Type B pancreatic cell (in vitro differentiated cells): Measurements from ENCODE around the gene VAV2. TPM values are rescaled to one million over a fixed set of nuclear protein-coding genes. Genes with fewer than 3 reads are reported as not detected.

Experiments
- DNase-seq: peaks from one replicate; pipeline ENCODE4 v3.0.0; 2021; ENCODE audit warnings: mixed read lengths; ENCODE audit not compliant: unreplicated experiment; ENCODE audit errors: extremely low spot score
- H3K27ac Mint-ChIP-seq: 2 replicates; pipeline ENCODE4 v1.8.0; 2021; ENCODE audit warnings: mild to moderate bottlenecking, mixed read lengths
- H3K27me3 Mint-ChIP-seq: 2 replicates; pipeline ENCODE4 v1.8.0; 2021; ENCODE audit warnings: mixed read lengths
- H3K36me3 Mint-ChIP-seq: 2 replicates; pipeline ENCODE4 v1.8.0; 2021; ENCODE audit warnings: mixed read lengths
- H3K4me1 Mint-ChIP-seq: one replicate; pipeline ENCODE4 v1.8.0; 2021; ENCODE audit warnings: mixed read lengths; ENCODE audit not compliant: unreplicated experiment
- H3K4me3 Mint-ChIP-seq: 2 replicates; pipeline ENCODE4 v1.8.0; 2021; ENCODE audit warnings: mild to moderate bottlenecking, mixed read lengths
- H3K9me3 Mint-ChIP-seq: 2 replicates; pipeline ENCODE4 v1.8.0; 2021; ENCODE audit warnings: mixed read lengths
- total RNA-seq: library from RNA; stranded (reverse); gene quantifications from 2 replicates; pipeline ENCODE4 v1.2.1, GENCODE V29; 2021; ENCODE audit warnings: low replicate concordance
- TF ChIP-seq, protein P1 (sequence below): fragments of 200-600 bp; sonication (generic); conservative IDR thresholded peaks from 2 replicates; pipeline ENCODE4 v1.5.0; 2021; ENCODE audit warnings: antibody characterized with exemption, mild to moderate bottlenecking

The VAV2 gene
- total RNA-seq, 1 donor from 2014 or later: 39.4 TPM

DNA sequence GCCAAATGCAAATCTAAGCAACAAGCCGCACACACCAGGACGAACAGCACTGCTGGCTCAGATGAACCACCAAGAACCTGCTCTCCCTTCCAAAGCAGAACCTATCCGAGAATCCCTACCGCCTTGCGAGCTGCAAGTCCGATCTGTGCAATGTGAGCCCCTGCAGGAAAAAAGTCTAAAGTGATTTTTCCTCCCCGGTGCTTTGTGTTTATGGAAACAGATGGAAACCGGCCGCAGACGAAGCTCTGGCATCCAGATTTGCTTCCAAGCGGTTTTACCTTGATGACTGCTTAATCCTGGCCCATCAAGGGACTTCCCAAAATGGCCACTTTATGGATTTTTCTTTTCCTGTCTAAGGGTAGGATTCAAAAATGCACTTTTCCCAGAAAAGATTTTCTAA, 112.5 kb downstream of the VAV2 start:
- Mint-ChIP-seq H3K27ac (peak overlapping the region; percentile 67), H3K36me3 (no peaks in the 10 kb centered on the region), H3K27me3 (no peaks in the 10 kb centered on the region), H3K4me1 (peaks cover 50% of the 10 kb centered on the region), H3K9me3 (no peaks in the 10 kb centered on the region), H3K4me3 (no peak overlapping the region)
- TF ChIP-seq, protein P1, sequence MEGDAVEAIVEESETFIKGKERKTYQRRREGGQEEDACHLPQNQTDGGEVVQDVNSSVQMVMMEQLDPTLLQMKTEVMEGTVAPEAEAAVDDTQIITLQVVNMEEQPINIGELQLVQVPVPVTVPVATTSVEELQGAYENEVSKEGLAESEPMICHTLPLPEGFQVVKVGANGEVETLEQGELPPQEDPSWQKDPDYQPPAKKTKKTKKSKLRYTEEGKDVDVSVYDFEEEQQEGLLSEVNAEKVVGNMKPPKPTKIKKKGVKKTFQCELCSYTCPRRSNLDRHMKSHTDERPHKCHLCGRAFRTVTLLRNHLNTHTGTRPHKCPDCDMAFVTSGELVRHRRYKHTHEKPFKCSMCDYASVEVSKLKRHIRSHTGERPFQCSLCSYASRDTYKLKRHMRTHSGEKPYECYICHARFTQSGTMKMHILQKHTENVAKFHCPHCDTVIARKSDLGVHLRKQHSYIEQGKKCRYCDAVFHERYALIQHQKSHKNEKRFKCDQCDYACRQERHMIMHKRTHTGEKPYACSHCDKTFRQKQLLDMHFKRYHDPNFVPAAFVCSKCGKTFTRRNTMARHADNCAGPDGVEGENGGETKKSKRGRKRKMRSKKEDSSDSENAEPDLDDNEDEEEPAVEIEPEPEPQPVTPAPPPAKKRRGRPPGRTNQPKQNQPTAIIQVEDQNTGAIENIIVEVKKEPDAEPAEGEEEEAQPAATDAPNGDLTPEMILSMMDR: no peak
- DNase-seq: no peak

DNA sequence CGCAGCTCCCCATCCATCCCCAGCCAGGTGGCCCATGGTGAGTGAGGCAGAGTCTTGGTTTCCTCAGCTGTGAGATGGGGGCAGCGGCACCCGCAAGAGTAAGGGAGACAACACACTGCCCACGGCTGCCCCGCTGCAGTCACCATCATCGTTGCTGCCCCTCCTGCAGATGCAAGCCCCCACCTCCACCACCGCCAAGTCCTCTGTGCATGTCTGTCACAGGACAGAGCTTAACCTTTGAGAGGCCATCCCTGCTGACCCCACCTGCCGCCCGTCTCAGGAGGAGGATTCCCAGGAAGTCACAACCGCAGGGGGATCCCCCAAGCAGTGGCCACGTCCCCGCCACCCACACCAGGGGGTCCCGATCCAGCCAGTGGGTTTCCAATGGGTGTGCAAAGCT, 113.7 kb downstream of the VAV2 start:
- no peak overlapping the region for H3K27ac Mint-ChIP-seq
- H3K4me1 Mint-ChIP-seq: peaks cover 62% of the 10 kb centered on the region
- no peaks in the 10 kb centered on the region for H3K9me3 Mint-ChIP-seq

DNA sequence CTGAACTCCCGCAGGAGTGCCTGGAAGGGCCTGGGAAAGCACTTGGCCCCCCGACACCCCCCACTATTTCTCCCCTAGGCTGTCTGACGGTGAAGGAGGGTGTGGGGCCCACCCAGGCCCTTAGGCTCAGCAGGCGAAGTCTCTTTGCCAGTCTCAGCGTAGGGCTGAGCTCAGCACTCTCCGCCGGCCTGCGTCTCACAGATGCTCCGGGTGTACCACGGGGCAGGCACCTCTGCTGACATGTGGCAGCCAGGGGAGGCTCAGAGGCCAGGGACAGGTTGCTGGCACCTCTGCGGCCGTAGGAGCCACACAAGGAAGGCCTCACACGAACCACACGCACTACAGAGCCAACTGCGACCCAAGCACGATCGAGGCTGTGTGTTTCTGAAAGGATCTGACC, 114.2 kb downstream of the VAV2 start:
- H3K27me3 Mint-ChIP-seq: no peaks in the 10 kb centered on the region
- no peak for DNase-seq
- H3K4me1 Mint-ChIP-seq: peaks cover 61% of the 10 kb centered on the region
- TF ChIP-seq, protein P1: no peak
- peak overlapping the region; percentile 66 for H3K27ac Mint-ChIP-seq
- no peak overlapping the region for H3K4me3 Mint-ChIP-seq
- no peaks in the 10 kb centered on the region for H3K36me3 Mint-ChIP-seq
- no peaks in the 10 kb centered on the region for H3K9me3 Mint-ChIP-seq

More for the DNA sequence above, 113.7 kb downstream of the VAV2 start:
- Mint-ChIP-seq H3K36me3 (no peaks in the 10 kb centered on the region), H3K4me3 (no peak overlapping the region), H3K27me3 (no peaks in the 10 kb centered on the region)
- TF ChIP-seq, protein P1: no peak
- DNase-seq: no peak

GRCh38 chr9:133877327-133877726, 114.8 kb downstream of the VAV2 start:
- Mint-ChIP-seq H3K27me3 (no peaks in the 10 kb centered on the region), H3K4me1 (peaks cover 55% of the 10 kb centered on the region), H3K9me3 (no peaks in the 10 kb centered on the region), H3K36me3 (no peaks in the 10 kb centered on the region), H3K4me3 (no peak overlapping the region), H3K27ac (peak overlapping the region; percentile 75)
- no peak for DNase-seq
- TF ChIP-seq, protein P1: no peak

GRCh38 chr9:133876836-133877235, 115.3 kb downstream of the VAV2 start:
- Mint-ChIP-seq H3K27me3 (no peaks in the 10 kb centered on the region), H3K36me3 (no peaks in the 10 kb centered on the region), H3K4me3 (no peak overlapping the region), H3K27ac (peak overlapping the region; percentile 75), H3K9me3 (no peaks in the 10 kb centered on the region), H3K4me1 (peaks cover 50% of the 10 kb centered on the region)
- no peak for DNase-seq
- TF ChIP-seq, protein P1: no peak

DNA sequence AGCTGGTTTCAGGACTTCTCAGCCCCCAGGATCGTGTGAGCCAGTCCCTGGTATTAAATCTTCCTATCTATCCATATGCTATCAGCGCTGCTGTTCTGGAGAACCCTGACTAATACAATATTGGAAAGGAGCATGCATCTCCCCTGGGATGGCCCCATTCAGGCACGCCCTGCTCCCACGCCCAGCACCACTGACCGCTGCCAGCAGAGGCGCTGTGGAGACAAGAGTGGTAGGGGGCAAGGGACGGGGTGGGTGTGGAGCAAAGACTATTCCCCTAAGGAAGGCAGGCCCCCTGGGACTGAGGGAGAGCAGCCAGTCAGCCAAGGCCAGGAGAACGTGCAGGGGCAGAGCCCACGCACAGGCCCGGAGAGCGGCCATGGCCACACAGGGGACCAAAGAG, 116.0 kb downstream of the VAV2 start:
- TF ChIP-seq, protein P1: peak; percentile 62
- Mint-ChIP-seq H3K9me3 (no peaks in the 10 kb centered on the region), H3K27ac (peak overlapping the region; percentile 61), H3K36me3 (no peaks in the 10 kb centered on the region), H3K4me1 (peaks cover 43% of the 10 kb centered on the region), H3K27me3 (no peaks in the 10 kb centered on the region), H3K4me3 (no peak overlapping the region)
- DNase-seq: no peak
